SK-N-SH treated with all-trans-retinoic acid at 6 μM for 48 hours (cell line): ENCODE measurements around the gene KIF26A.

Experiments
- ATAC-seq: fragments of 200-7000 bp; cut with Tn5 transposase; 3 replicates; pipeline ENCODE4 v1.9.1; 2020; ENCODE audit warnings: mild to moderate bottlenecking, moderate library complexity
- ARNTL ChIP-seq: fragments of 450-650 bp; formaldehyde crosslinking; IDR thresholded peaks from 2 replicates; pipeline ENCODE4 v1.5.0; 2020; ENCODE audit warnings: low read depth, mild to moderate bottlenecking, moderate library complexity, borderline replicate concordance
- CSDC2 ChIP-seq: fragments of 250-450 bp; sonication (Bioruptor Pico); IDR thresholded peaks from 2 replicates; pipeline ENCODE4 v1.5.0; 2020; ENCODE audit warnings: mild to moderate bottlenecking, moderate library complexity
- ESRRG ChIP-seq: fragments of 250-450 bp; sonication (Bioruptor Pico); IDR thresholded peaks from 2 replicates; pipeline ENCODE4 v1.6.1; 2021; ENCODE audit warnings: mild to moderate bottlenecking
- GLIS3 ChIP-seq: fragments of 250-450 bp; sonication (Bioruptor Pico); IDR thresholded peaks from 2 replicates; pipeline ENCODE4 v1.5.0; 2020; ENCODE audit warnings: mild to moderate bottlenecking, moderate library complexity
- OSR1 ChIP-seq: fragments of 250-450 bp; sonication (Bioruptor Pico); IDR thresholded peaks from 2 replicates; pipeline ENCODE4 v1.8.0; 2022; ENCODE audit warnings: moderate library complexity, mild to moderate bottlenecking, inconsistent platforms
- PPARA ChIP-seq: fragments of 250-450 bp; sonication (Bioruptor Pico); IDR thresholded peaks from 2 replicates; pipeline ENCODE4 v1.5.0; 2020; ENCODE audit warnings: mild to moderate bottlenecking, borderline replicate concordance
- RARB ChIP-seq: fragments of 250-450 bp; sonication (Bioruptor Pico); IDR thresholded peaks from 2 replicates; pipeline ENCODE4 v1.8.0; 2021; ENCODE audit warnings: mild to moderate bottlenecking, moderate library complexity
- SNAI2 ChIP-seq: fragments of 250-450 bp; sonication (Bioruptor Pico); IDR thresholded peaks from 2 replicates; pipeline ENCODE4 v1.5.0; 2020; ENCODE audit warnings: mild to moderate bottlenecking, moderate library complexity
- TCF4 ChIP-seq: fragments of 250-450 bp; sonication (Bioruptor Pico); IDR thresholded peaks from 2 replicates; pipeline ENCODE4 v1.8.0; 2021; ENCODE audit warnings: mild to moderate bottlenecking, moderate library complexity, borderline replicate concordance
- TOX ChIP-seq: fragments of 250-450 bp; sonication (Bioruptor Pico); IDR thresholded peaks from 2 replicates; pipeline ENCODE4 v1.8.0; 2021; ENCODE audit warnings: mild to moderate bottlenecking, moderate library complexity, borderline replicate concordance
- ZC3H10 ChIP-seq: fragments of 250-450 bp; sonication (Bioruptor Pico); IDR thresholded peaks from 2 replicates; pipeline ENCODE4 v1.5.1; 2021; ENCODE audit warnings: mild to moderate bottlenecking, moderate library complexity
- ZFP3 ChIP-seq: fragments of 250-450 bp; sonication (Bioruptor Pico); IDR thresholded peaks from 2 replicates; pipeline ENCODE4 v1.5.0; 2020; ENCODE audit warnings: mild to moderate bottlenecking, moderate library complexity
- ZFP30 ChIP-seq: fragments of 450-650 bp; formaldehyde crosslinking; IDR thresholded peaks from 2 replicates; pipeline ENCODE4 v1.5.0; 2022; ENCODE audit warnings: mild to moderate bottlenecking, moderate library complexity
- ZNF565 ChIP-seq: fragments of 450-650 bp; formaldehyde crosslinking; conservative IDR thresholded peaks from 2 replicates; pipeline ENCODE4 v1.5.0; 2020; ENCODE audit warnings: low read depth, mild to moderate bottlenecking, moderate library complexity
- ZNF70 ChIP-seq: fragments of 450-650 bp; formaldehyde crosslinking; IDR thresholded peaks from 2 replicates; pipeline ENCODE4 v1.5.0; 2020; ENCODE audit warnings: mild to moderate bottlenecking, moderate library complexity
- ZNF8 ChIP-seq: fragments of 450-650 bp; formaldehyde crosslinking; IDR thresholded peaks from 2 replicates; pipeline ENCODE4 v1.5.0; 2020; ENCODE audit warnings: mild to moderate bottlenecking, moderate library complexity
- TF ChIP-seq, protein P1 (sequence below): fragments of 250-450 bp; sonication (Bioruptor Pico); IDR thresholded peaks from 2 replicates; pipeline ENCODE4 v1.8.0; 2020; ENCODE audit warnings: mild to moderate bottlenecking, moderate library complexity, borderline replicate concordance
- TF ChIP-seq, protein P2 (sequence below): fragments of 250-450 bp; sonication (Bioruptor Pico); IDR thresholded peaks from 2 replicates; pipeline ENCODE4 v1.8.0; 2021; ENCODE audit warnings: low read depth, mild to moderate bottlenecking, moderate library complexity, borderline replicate concordance
- TF ChIP-seq, protein P3 (sequence below): fragments of 250-450 bp; sonication (Bioruptor Pico); IDR thresholded peaks from 2 replicates; pipeline ENCODE4 v1.5.1; 2021; ENCODE audit warnings: mild to moderate bottlenecking, moderate library complexity
- TF ChIP-seq, protein P4 (sequence below): fragments of 250-450 bp; sonication (Bioruptor Pico); IDR thresholded peaks from 2 replicates; pipeline ENCODE4 v1.5.1; 2020; ENCODE audit warnings: low read depth, mild to moderate bottlenecking, moderate library complexity

Gene KIF26A

DNA sequence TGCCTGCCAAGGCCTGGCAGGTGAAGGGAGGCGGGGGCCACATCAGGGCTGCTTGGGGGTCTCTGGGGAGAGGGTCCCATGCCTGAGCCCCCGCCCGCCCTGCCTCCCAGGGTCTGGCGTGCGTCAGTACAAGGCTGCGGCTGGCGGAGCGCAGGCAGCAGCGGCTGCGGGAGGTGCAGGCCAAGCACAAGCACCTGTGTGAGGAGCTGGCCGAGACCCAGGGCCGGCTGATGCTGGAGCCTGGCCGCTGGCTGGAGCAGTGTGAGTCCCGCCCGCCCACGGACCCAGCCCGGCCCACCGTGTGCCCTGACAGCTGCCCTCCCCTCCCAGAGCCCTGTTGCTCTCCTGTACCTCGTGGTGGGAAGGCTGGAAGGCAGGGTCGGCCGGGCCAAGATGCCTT, 40.7 kb downstream of the KIF26A start:
- TF ChIP-seq ZNF8 (CRISPR knock-in tag) (no peak), ARNTL (CRISPR knock-in tag) (no peak), ZNF565 (CRISPR knock-in tag) (no peak), SNAI2 (CRISPR knock-in tag) (no peak), PPARA (CRISPR knock-in tag) (no peak), OSR1 (no peak), ZNF70 (CRISPR knock-in tag) (no peak), TOX (CRISPR knock-in tag) (no peak), TCF4 (CRISPR knock-in tag) (no peak), ZFP30 (CRISPR knock-in tag) (no peak)
- TF ChIP-seq, protein P1, sequence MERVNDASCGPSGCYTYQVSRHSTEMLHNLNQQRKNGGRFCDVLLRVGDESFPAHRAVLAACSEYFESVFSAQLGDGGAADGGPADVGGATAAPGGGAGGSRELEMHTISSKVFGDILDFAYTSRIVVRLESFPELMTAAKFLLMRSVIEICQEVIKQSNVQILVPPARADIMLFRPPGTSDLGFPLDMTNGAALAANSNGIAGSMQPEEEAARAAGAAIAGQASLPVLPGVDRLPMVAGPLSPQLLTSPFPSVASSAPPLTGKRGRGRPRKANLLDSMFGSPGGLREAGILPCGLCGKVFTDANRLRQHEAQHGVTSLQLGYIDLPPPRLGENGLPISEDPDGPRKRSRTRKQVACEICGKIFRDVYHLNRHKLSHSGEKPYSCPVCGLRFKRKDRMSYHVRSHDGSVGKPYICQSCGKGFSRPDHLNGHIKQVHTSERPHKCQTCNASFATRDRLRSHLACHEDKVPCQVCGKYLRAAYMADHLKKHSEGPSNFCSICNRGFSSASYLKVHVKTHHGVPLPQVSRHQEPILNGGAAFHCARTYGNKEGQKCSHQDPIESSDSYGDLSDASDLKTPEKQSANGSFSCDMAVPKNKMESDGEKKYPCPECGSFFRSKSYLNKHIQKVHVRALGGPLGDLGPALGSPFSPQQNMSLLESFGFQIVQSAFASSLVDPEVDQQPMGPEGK: no peak
- TF ChIP-seq, protein P2, sequence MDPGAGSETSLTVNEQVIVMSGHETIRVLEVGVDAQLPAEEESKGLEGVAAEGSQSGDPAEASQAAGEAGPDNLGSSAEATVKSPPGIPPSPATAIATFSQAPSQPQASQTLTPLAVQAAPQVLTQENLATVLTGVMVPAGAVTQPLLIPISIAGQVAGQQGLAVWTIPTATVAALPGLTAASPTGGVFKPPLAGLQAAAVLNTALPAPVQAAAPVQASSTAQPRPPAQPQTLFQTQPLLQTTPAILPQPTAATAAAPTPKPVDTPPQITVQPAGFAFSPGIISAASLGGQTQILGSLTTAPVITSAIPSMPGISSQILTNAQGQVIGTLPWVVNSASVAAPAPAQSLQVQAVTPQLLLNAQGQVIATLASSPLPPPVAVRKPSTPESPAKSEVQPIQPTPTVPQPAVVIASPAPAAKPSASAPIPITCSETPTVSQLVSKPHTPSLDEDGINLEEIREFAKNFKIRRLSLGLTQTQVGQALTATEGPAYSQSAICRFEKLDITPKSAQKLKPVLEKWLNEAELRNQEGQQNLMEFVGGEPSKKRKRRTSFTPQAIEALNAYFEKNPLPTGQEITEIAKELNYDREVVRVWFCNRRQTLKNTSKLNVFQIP: no peak
- TF ChIP-seq, protein P3, sequence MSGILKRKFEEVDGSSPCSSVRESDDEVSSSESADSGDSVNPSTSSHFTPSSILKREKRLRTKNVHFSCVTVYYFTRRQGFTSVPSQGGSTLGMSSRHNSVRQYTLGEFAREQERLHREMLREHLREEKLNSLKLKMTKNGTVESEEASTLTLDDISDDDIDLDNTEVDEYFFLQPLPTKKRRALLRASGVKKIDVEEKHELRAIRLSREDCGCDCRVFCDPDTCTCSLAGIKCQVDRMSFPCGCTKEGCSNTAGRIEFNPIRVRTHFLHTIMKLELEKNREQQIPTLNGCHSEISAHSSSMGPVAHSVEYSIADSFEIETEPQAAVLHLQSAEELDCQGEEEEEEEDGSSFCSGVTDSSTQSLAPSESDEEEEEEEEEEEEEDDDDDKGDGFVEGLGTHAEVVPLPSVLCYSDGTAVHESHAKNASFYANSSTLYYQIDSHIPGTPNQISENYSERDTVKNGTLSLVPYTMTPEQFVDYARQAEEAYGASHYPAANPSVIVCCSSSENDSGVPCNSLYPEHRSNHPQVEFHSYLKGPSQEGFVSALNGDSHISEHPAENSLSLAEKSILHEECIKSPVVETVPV: no peak

DNA sequence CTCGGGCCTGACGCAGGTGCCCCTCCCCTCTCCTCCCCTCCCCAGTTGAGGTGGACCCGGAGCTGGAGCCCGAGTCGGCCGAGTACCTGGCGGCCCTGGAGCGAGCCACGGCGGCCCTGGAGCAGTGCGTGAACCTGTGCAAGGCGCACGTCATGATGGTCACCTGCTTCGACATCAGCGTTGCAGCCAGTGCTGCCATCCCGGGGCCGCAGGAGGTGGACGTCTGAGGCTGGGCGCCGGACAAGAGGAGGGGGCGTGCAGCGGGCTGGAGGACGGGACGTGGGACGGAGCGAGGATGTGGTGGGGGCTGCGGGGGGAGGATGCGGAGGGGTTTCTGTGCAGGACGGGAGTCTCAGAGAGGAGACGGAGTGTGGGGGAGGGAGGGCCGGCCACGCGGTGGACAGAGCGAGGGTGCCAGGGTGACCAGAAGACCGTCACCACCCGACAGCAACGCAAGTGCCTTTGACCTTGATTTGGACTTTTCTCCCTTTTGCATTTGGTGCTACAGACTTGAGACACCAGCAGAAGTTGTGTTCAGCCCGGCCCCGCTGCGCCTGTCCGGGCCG, 41.3 kb downstream of the KIF26A start:
- TF ChIP-seq TOX (CRISPR knock-in tag): no peak
- no peak for TF ChIP-seq CSDC2 (CRISPR knock-in tag)
- TF ChIP-seq ZNF8 (CRISPR knock-in tag): no peak
- TF ChIP-seq, protein P2: no peak
- no peak for TF ChIP-seq ESRRG (CRISPR knock-in tag)
- no peak for TF ChIP-seq ZNF565 (CRISPR knock-in tag)
- ATAC-seq: no peak

More for the DNA sequence above, 40.7 kb downstream of the KIF26A start:
- no peak for ATAC-seq

DNA sequence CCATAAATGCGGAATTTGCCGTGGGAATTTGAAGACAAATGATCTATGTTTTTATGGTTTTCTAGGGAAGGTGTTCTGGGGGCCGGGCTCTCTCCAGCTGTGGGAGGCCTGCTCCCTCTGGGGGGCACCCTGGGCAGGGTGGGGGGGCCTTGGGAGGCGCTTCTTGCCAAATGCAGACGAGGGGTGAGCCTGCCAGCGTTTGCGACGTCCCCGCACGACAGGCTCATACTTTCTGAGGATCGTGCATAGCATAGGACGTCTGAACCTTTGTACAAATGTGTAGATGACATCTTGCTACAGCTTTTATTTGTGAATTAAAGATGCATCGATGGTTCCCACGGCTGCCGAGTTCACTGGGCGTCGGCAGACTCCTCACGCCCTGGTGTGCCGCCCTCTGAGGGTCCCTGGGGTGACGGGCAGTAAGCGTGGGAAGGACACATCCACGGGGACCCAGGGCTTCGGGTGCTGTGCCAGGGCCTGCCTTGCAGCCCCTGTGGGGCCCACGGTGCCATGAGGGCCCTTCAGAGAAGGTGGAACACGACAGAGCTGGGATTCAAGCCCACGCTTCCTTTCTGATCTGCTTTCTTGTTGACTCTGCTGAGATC, 42.3 kb downstream of the KIF26A start:
- TF ChIP-seq ZFP3 (CRISPR knock-in tag) (no peak), ESRRG (CRISPR knock-in tag) (no peak), ZNF565 (CRISPR knock-in tag) (no peak), RARB (CRISPR knock-in tag) (no peak), OSR1 (no peak), ZC3H10 (CRISPR knock-in tag) (no peak), SNAI2 (CRISPR knock-in tag) (no peak), GLIS3 (CRISPR knock-in tag) (no peak), CSDC2 (CRISPR knock-in tag) (no peak), PPARA (CRISPR knock-in tag) (no peak)
- TF ChIP-seq, protein P2: no peak
- TF ChIP-seq, protein P4, sequence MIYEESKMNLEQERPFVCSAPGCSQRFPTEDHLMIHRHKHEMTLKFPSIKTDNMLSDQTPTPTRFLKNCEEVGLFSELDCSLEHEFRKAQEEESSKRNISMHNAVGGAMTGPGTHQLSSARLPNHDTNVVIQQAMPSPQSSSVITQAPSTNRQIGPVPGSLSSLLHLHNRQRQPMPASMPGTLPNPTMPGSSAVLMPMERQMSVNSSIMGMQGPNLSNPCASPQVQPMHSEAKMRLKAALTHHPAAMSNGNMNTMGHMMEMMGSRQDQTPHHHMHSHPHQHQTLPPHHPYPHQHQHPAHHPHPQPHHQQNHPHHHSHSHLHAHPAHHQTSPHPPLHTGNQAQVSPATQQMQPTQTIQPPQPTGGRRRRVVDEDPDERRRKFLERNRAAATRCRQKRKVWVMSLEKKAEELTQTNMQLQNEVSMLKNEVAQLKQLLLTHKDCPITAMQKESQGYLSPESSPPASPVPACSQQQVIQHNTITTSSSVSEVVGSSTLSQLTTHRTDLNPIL (CRISPR knock-in tag): no peak
- TF ChIP-seq, all 23 proteins: peak for 0
- no peak for ATAC-seq
